Adrenal gland (tissue), 12 donors: ENCODE measurements around the gene DAGLB. TPM values are rescaled to one million over a fixed set of nuclear protein-coding genes. Genes with fewer than 3 reads are reported as not detected.
A peak's percentile ranks its signal among the peaks of the same experiment; 100 is the strongest.
"Not testable (repeated sequence)": the region's sequence is repeated elsewhere in the genome, so short reads cannot be mapped to it uniquely, and the experiment has no call there.

Experiments
- DNase-seq, 7 donors: peaks; one replicate each; pipeline ENCODE4 v3.0.0-alpha.2; 2019 to 2020
- H3K27ac ChIP-seq, 5 donors: fragments of 200-600 bp; sonication (generic) in 4 of 5; 1 replicate in 3 of 5; 2 replicates in 2 of 5; pipeline versions ENCODE4 v1.5.1 to v1.8.0; 2016 to 2020; ENCODE audit warnings: mild to moderate bottlenecking in 1 of 5
- H3K27me3 ChIP-seq: fragments of 200-600 bp; 2 replicates; pipeline ENCODE4 v1.8.0; 2021
- H3K36me3 ChIP-seq, 2 donors: fragments of 200-600 bp; replicated peaks in 1 of 2; 1 replicate in 1 of 2; 2 replicates in 1 of 2; pipeline versions ENCODE4 v1.5.1 to v1.8.0; 2018 to 2022
- H3K4me1 ChIP-seq, 2 donors: fragments of 200-600 bp; replicated peaks in 1 of 2; 1 replicate in 1 of 2; 2 replicates in 1 of 2; pipeline versions ENCODE4 v1.5.1 to v1.8.0; 2018 to 2021
- H3K4me3 ChIP-seq, 4 donors: fragments of 200-600 bp; sonication (generic) in 3 of 4; one replicate each; pipeline ENCODE4 v1.5.1; 2016 to 2018
- H3K9me3 ChIP-seq, 3 donors: fragments of 200-600 bp; sonication (generic) in 1 of 3; replicated peaks in 1 of 3; 1 replicate in 2 of 3; 2 replicates in 1 of 3; pipeline versions ENCODE4 v1.5.1 to v1.8.0; 2016 to 2021
- CTCF ChIP-seq, 6 experiments: fragments of 450-650 bp in 4 of 6; fragments of 200-600 bp in 2 of 6; sonication (generic) in 1 of 6; IDR thresholded peaks; 1 replicate in 5 of 6; 2 replicates in 1 of 6; pipeline versions ENCODE4 v1.5.1 to v1.8.0; 2016 to 2021; ENCODE audit warnings: antibody characterized with exemption in 6 of 6, mild to moderate bottlenecking in 2 of 6, moderate library complexity in 1 of 6
- POLR2A ChIP-seq, 2 donors: fragments of 450-650 bp; IDR thresholded peaks; one replicate each; pipeline ENCODE4 v1.6.1; 2017; ENCODE audit warnings: antibody characterized with exemption in 2 of 2, mild to moderate bottlenecking in 2 of 2, moderate library complexity in 1 of 2
- WGBS, 4 donors: extraction: QIAGEN DNeasy Blood & Tissue Kit in 2 of 4; methylation state at CpG; one replicate each; pipeline versions ENCODE4 v1.1.5 to v1.1.7; 2013 to 2017; 5-methylcytosine and 5-hydroxymethylcytosine counted together
- intact Hi-C, 2 donors: fragments of 100-400 bp; cut with DNase I; formaldehyde crosslinking; loops; one replicate each; pipeline versions ENCODE4 v1.14.1 to v1.15.0; 2022 to 2023
- polyA plus RNA-seq, 3 donors: library from polyadenylated mRNA; stranded (reverse); fragments of 200-250 nt in 2 of 3; fragments of 350-450 nt in 1 of 3; fragmentation: Illumina TruSeq in 1 of 3; extraction: RNeasy Lipid Tissue Mini Kit (QIAGEN cat#74804) in 1 of 3; gene quantifications; one replicate each; pipeline ENCODE4 v1.2.3, GENCODE V29; 2013 to 2014
- total RNA-seq, 9 donors: library from RNA; depleted of rRNA in 4 of 9; stranded (reverse); fragments of >200 nt in 4 of 9; fragments of 120-200 nt in 1 of 9; fragmentation: NEBNext Ultra II Directional in 1 of 9; extraction: Animal tissue kit (Norgen Biotek cat#: 25700) in 1 of 9; gene quantifications; one replicate each; pipeline versions ENCODE4 v1.1.0 to v1.2.4, GENCODE V29; 2013 to 2023
- donor health status: healthy with polysubstance abuse.
- donor health status: Bipolar disorder and iron deficiency.
- donor health status: DM: yes; HTN: yes; CAD: no.
- donor health status: DM: no; HTN: no; CAD: no.
- donor health status: DM: no; HTN: no; CAD: no.
- donor health status: DM: yes; HTN: yes; CAD: no.

Gene DAGLB
- total and polyA plus RNA-seq, 12 donors = 19.8 to 56.7 (median 36.7) TPM

- H3K27me3 ChIP-seq = no peaks in the 10 kb centered on the region
- TF ChIP-seq CTCF (IDR thresholded peaks at IDR 0.05) (no peak), POLR2A (IDR thresholded peaks at IDR 0.05) (no peak)
- H3K36me3 ChIP-seq = no peaks in the 10 kb centered on the region
- no peak for DNase-seq
- H3K4me1 ChIP-seq = peaks cover 0 to 5% of the 10 kb centered on the region in 2 donors
- 76 to 88% (median 83%) methylated on average over 3 to 4 of the region's 4 CpGs for WGBS, 4 donors
- H3K27ac ChIP-seq = no peak overlapping the region
- intact Hi-C loops = no loop called here
- no peaks in the 10 kb centered on the region for H3K9me3 ChIP-seq
- no peak overlapping the region for H3K4me3 ChIP-seq
These were observed 6.0 kb upstream of the DAGLB start for GRCh38 chr7:6453734-6454133.

GRCh38 chr7:6451224-6451705, 3.5 kb upstream of the DAGLB start:
- no peak for DNase-seq
- H3K4me1 ChIP-seq = peaks cover 4 to 15% of the 10 kb centered on the region in 2 donors
- 90 to 94% (median 92%) methylated on average over 6 of the region's 6 CpGs for WGBS, 4 donors
- no peaks in the 10 kb centered on the region for H3K9me3 ChIP-seq
- intact Hi-C loops = no loop called here
- H3K27me3 ChIP-seq = no peaks in the 10 kb centered on the region
- H3K36me3 ChIP-seq = no peaks in the 10 kb centered on the region
- no peak for TF ChIP-seq CTCF (IDR thresholded peaks at IDR 0.05)
- TF ChIP-seq POLR2A (IDR thresholded peaks at IDR 0.05) = no peak
- H3K4me3 ChIP-seq = no peak overlapping the region
- no peak overlapping the region for H3K27ac ChIP-seq

DNA sequence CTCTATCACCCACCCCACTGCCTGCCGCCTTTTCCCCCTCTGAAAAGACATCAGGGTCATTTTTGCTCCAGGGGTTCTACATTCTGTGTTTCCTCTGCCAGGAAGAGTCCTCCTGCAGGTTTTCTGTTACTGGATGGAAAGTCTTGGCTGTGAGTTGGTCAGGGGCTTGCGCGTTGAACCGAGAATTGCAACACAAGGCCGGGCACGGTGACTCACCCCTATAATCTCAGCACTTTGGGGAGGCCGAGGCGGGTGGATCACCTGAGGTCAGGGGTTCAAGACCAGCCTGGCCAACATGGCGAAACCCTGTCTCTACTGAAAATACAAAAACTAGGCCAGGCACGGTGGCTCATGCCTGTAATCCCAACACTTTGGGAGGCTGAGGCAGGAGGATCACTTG, 2.8 kb upstream of the DAGLB start:
- 32 to 48% (median 42%) methylated on average over 5 to 9 of the region's 10 CpGs for WGBS, 4 donors
- H3K4me3 ChIP-seq = not testable (repeated sequence)
- DNase-seq = peak; percentile 45 to 82 (median 78)

GRCh38 chr7:6449884-6450283, 2.1 kb upstream of the DAGLB start:
- peak overlapping the region in 3 of 5 donors; percentile 86 to 93 (median 91) for H3K27ac ChIP-seq
- H3K4me1 ChIP-seq = peaks cover 4 to 15% of the 10 kb centered on the region in 2 donors
- WGBS, 4 donors = 42 to 78% (median 54%) methylated on average over 9 to 11 of the region's 11 CpGs
- H3K9me3 ChIP-seq, H3K27me3 ChIP-seq, H3K4me3 ChIP-seq, intact Hi-C loops: not testable (repeated sequence)
- DNase-seq = peak; percentile 51 to 92 (median 88)
- H3K36me3 ChIP-seq = peaks cover 0 to 12% of the 10 kb centered on the region in 2 donors

More for the DNA sequence above, 2.8 kb upstream of the DAGLB start:
- H3K36me3 ChIP-seq, H3K9me3 ChIP-seq, intact Hi-C loops, H3K27me3 ChIP-seq: not testable (repeated sequence)
- H3K27ac ChIP-seq = peak overlapping the region in 2 of 5 donors; percentile 57 to 68
- H3K4me1 ChIP-seq = peaks cover 4 to 15% of the 10 kb centered on the region in 2 donors

- H3K4me1 ChIP-seq = peaks cover 6 to 16% of the 10 kb centered on the region in 2 donors
- H3K9me3 ChIP-seq = no peaks in the 10 kb centered on the region
- intact Hi-C loops = no loop called here
- peaks cover 0 to 19% of the 10 kb centered on the region in 2 donors for H3K36me3 ChIP-seq
- peak overlapping the region; percentile 49 to 94 (median 91) for H3K27ac ChIP-seq
- no peak overlapping the region for H3K4me3 ChIP-seq
- 87 to 91% (median 88%) methylated on average over 15 to 16 of the region's 16 CpGs for WGBS, 4 donors
- peak in 3 of 7 donors; percentile 29 to 52 (median 31) for DNase-seq
- H3K27me3 ChIP-seq = no peaks in the 10 kb centered on the region
- TF ChIP-seq CTCF (IDR thresholded peaks at IDR 0.05) (peak in 1 of 6 experiments; percentile 15), POLR2A (IDR thresholded peaks at IDR 0.05) (no peak)
These were observed 1.3 kb upstream of the DAGLB start for GRCh38 chr7:6448943-6449543.
